ENCODE measurements around the gene EPB41. TPM values are rescaled to one million over a fixed set of nuclear protein-coding genes. Genes with fewer than 3 reads are reported as not detected.

EPB41 gene
- total and polyA plus RNA-seq, 2 of the 4 experiments (the other 2 are of a cell fraction), result 4.6 to 10.0 TPM

DNA sequence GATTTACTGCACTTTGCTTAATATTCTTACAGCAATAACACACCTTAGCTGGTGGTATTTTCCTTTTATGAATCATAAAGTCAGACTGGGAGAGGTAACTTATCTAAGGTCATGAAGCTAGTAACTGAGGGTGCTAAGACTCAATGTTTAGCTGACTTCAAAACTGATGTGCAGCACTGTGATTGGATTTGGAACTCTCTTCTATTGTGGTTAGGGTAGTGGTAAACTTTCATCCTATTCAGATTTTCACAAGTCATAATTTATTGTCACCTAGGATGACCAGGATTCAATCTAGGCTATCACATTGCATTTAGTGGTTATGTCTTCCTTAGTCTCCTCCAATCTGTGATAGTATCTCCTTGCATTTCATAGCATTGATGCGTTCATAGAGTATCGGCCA lies 18.9 kb downstream of the EPB41 start:
- no peak overlapping the region for H3K4me3 ChIP-seq (ENCODE audit: insufficient read depth, low read depth, low read length)
- no peaks in the 10 kb centered on the region for H3K9me3 ChIP-seq (ENCODE audit: control insufficient read depth, insufficient read depth, low read length)
- H3K36me3 ChIP-seq (ENCODE audit: control insufficient read depth, insufficient read depth, low read length), result no peaks in the 10 kb centered on the region
- no peak overlapping the region for H2AK5ac ChIP-seq (ENCODE audit: low read depth, low read length)
- H3K9ac ChIP-seq (ENCODE audit: low read depth, low read length), result no peak overlapping the region
- 0 out of 2 replicates have a peak, but pooled peaks cover 1% of the 10 kb centered on the region for H3K4me1 ChIP-seq (ENCODE audit: control insufficient read depth, insufficient read depth, low read length)
- no peak overlapping the region for H2BK5ac ChIP-seq (ENCODE audit: low read depth, low read length, poor library complexity, severe bottlenecking)
- in situ Hi-C loops (cut with MboI; ENCODE audit: low sequenced_read_pairs), result no loop called here
- POLR2A ChIA-PET (ENCODE audit: unreplicated experiment), result no interaction called here
- no CpG with 5 or more reads among the region's 2 CpGs for WGBS, 2 experiments (ENCODE audit: extremely low coverage in 2 of 2, insufficient read length in 1 of 2)
- no peak overlapping the region for H3K14ac ChIP-seq (replicated peaks; ENCODE audit: low read depth, low read length)
- no peak overlapping the region for H2AFZ ChIP-seq (replicated peaks; ENCODE audit: low read length, poor library complexity)
- H4K20me1 ChIP-seq (ENCODE audit: insufficient read depth, low read length), result no peaks in the 10 kb centered on the region
- no peak overlapping the region for H3K4me2 ChIP-seq (ENCODE audit: low read depth, low read length)
- CTCF ChIA-PET, result interaction anchor here (0.7 to 0.8 kb wide), 2 partner anchors 20 to 37 kb away, joined by 3 to 4 read pairs; no protein-coding TSS in a partner anchor
- no peak overlapping the region for H3K27ac ChIP-seq (ENCODE audit: insufficient read depth, low read length)
- H4K91ac ChIP-seq (ENCODE audit: insufficient read depth, low read depth, low read length), result no peak overlapping the region
- H3K9me1 ChIP-seq (ENCODE audit: insufficient read depth, low read length), result no peaks in the 10 kb centered on the region
- DNase-seq, result no peak
- H3K79me1 ChIP-seq (ENCODE audit: low read depth in 1 of 2, low read length in 2 of 2), result no peaks in the 10 kb centered on the region
- no peak overlapping the region for H3K23ac ChIP-seq (ENCODE audit: low read depth, low read length)
- no TSS peak for BruUV-seq (replicated peaks)
- H2BK20ac ChIP-seq (ENCODE audit: low read depth, low read length), result no peak overlapping the region
- H3K27me3 ChIP-seq (ENCODE audit: control insufficient read depth, insufficient read depth, low read length), result no peaks in the 10 kb centered on the region
- no peak for ATAC-seq (ENCODE audit: low read depth)
- no peak overlapping the region for H4K5ac ChIP-seq (ENCODE audit: low read depth, low read length)
- no peak overlapping the region for H2BK120ac ChIP-seq (ENCODE audit: low read depth, low read length)
- no peak overlapping the region for H3K4ac ChIP-seq (ENCODE audit: low read depth, low read length)
- H2BK15ac ChIP-seq (ENCODE audit: low read depth, low read length), result no peak overlapping the region
- intact Hi-C loops (cut with micrococcal nuclease), result no loop called here
- no peak for TF ChIP-seq CTCF (conservative IDR thresholded peaks at IDR 0.05; ENCODE audit: low read depth, low read length)
- no peak for TF ChIP-seq POLR2A (IDR thresholded peaks at IDR 0.05; ENCODE audit: low read depth, low read length)
- TF ChIP-seq MXI1 (IDR thresholded peaks at IDR 0.05; ENCODE audit: borderline replicate concordance, low read depth, low read length), result no peak
- TF ChIP-seq FOS (IDR thresholded peaks at IDR 0.05; ENCODE audit: low read depth, low read length), result no peak
- no peak for TF ChIP-seq RCOR1 (IDR thresholded peaks at IDR 0.05; ENCODE audit: insufficient replicate concordance, low read length)
- no peak for TF ChIP-seq BHLHE40 (IDR thresholded peaks at IDR 0.05; ENCODE audit: low read depth, low read length)
- no peak for TF ChIP-seq CEBPB (IDR thresholded peaks at IDR 0.05; ENCODE audit: low read depth, low read length)
- no peak for TF ChIP-seq MAFK (IDR thresholded peaks at IDR 0.05; ENCODE audit: low read depth, low read length)
- no peak for TF ChIP-seq SMC3 (IDR thresholded peaks at IDR 0.05; ENCODE audit: low read depth, low read length)
- H4K8ac ChIP-seq (ENCODE audit: low read depth in 2 of 2, low read length in 2 of 2), result no peak overlapping the region
- H3K18ac ChIP-seq (ENCODE audit: low read depth, low read length), result no peak overlapping the region
- no peak overlapping the region for H2AK9ac ChIP-seq (replicated peaks; ENCODE audit: low read depth, low read length, poor library complexity)
- dilution Hi-C loops (cut with HindIII; ENCODE audit: low sequenced_read_pairs, unreplicated experiment), result no loop called here
- H3K56ac ChIP-seq (ENCODE audit: extremely low read depth, insufficient read depth, low read length), result no peak overlapping the region

All from IMR-90 (cell line).